ENCODE results near the gene PPP1R3C. TPM values are rescaled to one million over a fixed set of nuclear protein-coding genes. Genes with fewer than 3 reads are reported as not detected.
A peak's percentile ranks its signal among the peaks of the same experiment; 100 is the strongest.

PPP1R3C gene
- 100 to 1,000 TPM in 1 of 2 donors, 10 to 100 TPM in 1; 89.1 to 241 TPM for total RNA-seq

DNA sequence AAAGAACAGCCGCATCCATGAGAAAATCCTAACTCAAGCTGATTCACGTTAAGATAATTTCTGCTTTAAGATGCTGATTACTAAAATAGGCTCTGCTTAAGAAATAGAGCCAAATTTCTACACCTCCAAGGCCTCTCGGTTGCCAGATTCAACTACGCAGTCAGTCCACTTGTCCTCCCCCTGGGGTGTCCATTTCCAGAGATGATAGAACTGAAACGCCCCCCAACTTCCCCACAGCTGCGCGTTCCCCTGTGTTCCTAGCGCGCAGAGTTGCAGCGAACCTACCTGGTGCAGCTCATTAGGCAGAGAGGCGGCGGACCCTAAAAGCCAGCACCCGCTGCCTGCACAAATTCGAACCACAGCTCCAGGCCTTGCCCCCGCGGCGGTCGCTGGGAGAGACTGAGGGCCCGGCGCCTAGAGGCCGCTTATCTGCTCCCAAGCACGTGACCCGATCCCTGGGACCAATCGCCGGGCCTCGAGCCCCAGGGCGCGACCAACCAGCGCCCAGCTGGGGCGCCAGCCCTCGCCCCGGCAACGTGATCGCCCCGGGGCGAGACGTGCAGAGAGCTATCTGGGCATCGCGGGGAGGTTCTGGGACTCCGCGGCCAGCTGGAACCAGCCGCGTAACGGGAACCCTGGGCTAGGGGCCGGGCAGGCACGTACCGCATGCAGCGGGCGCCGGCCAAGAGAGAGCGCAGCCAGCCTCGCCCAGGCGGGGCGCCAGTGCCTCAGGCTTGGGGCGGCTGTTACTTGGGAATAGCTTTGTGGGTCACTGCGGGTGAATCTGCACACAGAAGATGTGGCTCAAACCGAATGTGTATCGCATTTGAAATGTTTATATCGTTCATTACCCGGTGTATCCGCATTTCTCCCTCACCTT is at the start of gene PPP1R3C:
Gene PPP1R3C, minus strand, starts transcription at position 401 of the 880 bp plus-strand sequence. Its CDS starts 102 bp downstream, at position 299.
- peak; percentile 14 for TF ChIP-seq CTCF (IDR thresholded peaks at IDR 0.05)
- H3K9me3 ChIP-seq: no peaks in the 10 kb centered on the region
- peaks cover 30% of the 10 kb centered on the region for H3K36me3 ChIP-seq
- ATAC-seq (ENCODE audit: insufficient number of reproducible peaks, low FRiP score, low read depth) (peak; percentile 80), DNase-seq (ENCODE audit: low spot score) (peak; percentile 71)
- H3K27ac ChIP-seq: peak within 1 kb of the TSS; percentile 78 to 85
- peaks cover 6 to 32% of the 10 kb centered on the region in 2 donors for H3K4me1 ChIP-seq (ENCODE audit: control insufficient read depth in 1 of 2, low read depth in 2 of 2)
- peak within 1 kb of the TSS; percentile 76 for H3K4me3 ChIP-seq
- H3K27me3 ChIP-seq (replicated peaks; ENCODE audit: insufficient read depth): no peaks in the 10 kb centered on the region

DNA sequence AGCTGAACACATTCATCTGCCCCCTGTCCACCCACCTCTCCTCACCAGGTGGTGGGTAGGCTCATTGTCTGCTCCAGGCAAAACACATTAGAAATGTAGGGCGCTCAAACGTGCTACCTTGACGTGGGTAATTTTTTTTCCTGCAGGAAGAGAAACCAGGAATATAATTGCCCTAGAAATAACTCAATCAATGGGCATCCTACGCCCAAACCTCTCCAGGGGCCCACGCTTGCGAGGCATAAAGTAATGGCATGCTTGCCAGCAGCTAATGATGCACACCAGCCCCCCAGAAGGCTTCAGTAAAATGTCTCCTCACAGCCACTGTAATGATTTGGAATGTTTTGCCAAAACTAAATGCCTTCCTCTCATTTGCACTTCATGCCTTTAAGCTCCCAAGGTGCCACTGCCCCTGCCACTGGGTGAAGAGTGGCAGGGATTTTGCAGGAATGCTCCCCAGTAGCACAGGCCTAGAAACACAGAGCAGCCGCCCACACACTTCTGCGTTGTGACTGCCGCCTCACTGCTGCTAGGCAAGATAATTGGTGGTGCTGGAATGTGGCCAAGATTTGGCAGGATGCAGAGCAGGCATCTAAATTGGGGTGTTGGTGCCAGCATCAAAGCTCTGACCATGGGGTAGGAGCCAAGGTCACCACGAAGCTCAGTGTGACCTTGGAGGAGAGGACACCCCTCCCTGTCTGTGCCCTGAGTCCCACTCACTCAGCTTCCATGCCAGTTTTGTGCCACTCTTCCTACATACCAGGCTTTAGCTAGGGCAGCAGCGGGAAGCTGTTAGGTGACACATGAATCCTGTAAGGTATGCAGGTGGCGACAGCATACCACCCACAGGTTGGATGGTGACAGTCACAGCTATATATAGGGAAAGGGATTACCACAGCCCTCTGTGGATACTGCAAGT is 48.7 kb upstream of the PPP1R3C start:
- Histone ChIP-seq H3K27ac (no peak overlapping the region), H3K27me3 (replicated peaks; ENCODE audit: insufficient read depth) (no peaks in the 10 kb centered on the region), H3K4me1 (ENCODE audit: control insufficient read depth in 1 of 2, low read depth in 2 of 2) (no peaks in the 10 kb centered on the region), H3K9me3 (no peaks in the 10 kb centered on the region), H3K4me3 (no peak overlapping the region), H3K36me3 (no peaks in the 10 kb centered on the region)
- no peak for DNase-seq (ENCODE audit: low spot score)
- TF ChIP-seq CTCF (IDR thresholded peaks at IDR 0.05): no peak
- ATAC-seq (ENCODE audit: insufficient number of reproducible peaks, low FRiP score, low read depth): no peak

DNA sequence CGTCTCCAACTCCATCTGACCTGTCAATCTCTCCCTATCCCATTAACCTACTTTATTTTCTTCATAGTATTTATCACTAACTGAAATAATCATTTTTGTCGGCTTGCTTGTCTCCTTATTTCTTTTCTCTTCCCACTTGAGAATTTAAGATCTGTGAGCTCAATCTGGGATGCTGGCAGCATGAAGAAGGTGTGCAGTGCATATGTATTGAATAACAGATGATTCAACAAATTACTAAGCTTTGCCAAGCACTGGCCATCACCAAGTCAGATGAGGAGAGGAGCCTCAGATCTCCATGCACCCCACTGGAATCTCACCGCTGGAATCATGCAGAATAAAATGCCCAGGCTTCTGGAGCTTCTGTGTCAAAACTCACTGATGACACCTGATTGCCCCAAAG is 47.6 kb upstream of the PPP1R3C start:
- Histone ChIP-seq H3K9me3 (no peaks in the 10 kb centered on the region), H3K4me1 (ENCODE audit: control insufficient read depth in 1 of 2, low read depth in 2 of 2) (no peaks in the 10 kb centered on the region), H3K36me3 (no peaks in the 10 kb centered on the region), H3K27me3 (replicated peaks; ENCODE audit: insufficient read depth) (no peaks in the 10 kb centered on the region), H3K4me3 (no peak overlapping the region), H3K27ac (no peak overlapping the region)
- no peak for TF ChIP-seq CTCF (IDR thresholded peaks at IDR 0.05)
- no peak for ATAC-seq (ENCODE audit: insufficient number of reproducible peaks, low FRiP score, low read depth)
- no peak for DNase-seq (ENCODE audit: low spot score)

- DNase-seq (ENCODE audit: low spot score): no peak
- ATAC-seq (ENCODE audit: insufficient number of reproducible peaks, low FRiP score, low read depth): no peak
- H3K36me3 ChIP-seq: no peaks in the 10 kb centered on the region
- H3K27ac ChIP-seq: no peak overlapping the region
- H3K4me1 ChIP-seq (ENCODE audit: control insufficient read depth in 1 of 2, low read depth in 2 of 2): no peaks in the 10 kb centered on the region
- no peak for TF ChIP-seq CTCF (IDR thresholded peaks at IDR 0.05)
- no peak overlapping the region for H3K4me3 ChIP-seq
- no peaks in the 10 kb centered on the region for H3K9me3 ChIP-seq
- no peaks in the 10 kb centered on the region for H3K27me3 ChIP-seq (replicated peaks; ENCODE audit: insufficient read depth)
These were observed 46.4 kb upstream of the PPP1R3C start for GRCh38 chr10:91679296-91679695.

DNA sequence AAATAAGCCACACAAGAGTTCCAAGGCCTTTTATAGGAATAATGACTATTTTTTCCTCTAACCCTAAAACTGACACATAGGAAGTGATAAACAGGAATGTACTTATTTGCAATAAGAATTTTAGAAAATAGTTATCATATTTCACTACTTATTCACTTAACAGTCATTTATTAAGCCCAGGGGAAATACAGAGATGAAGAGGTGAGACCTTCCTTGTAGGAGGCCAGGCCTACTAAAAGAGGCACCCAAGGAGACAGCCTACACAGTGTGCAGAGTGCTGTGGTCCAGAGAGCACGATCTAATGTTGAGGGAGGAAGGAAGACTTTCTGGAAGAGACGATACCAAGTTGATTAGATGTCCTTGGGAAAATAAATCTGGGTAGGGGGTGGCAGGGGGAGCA is 45.0 kb upstream of the PPP1R3C start:
- no peak for TF ChIP-seq CTCF (IDR thresholded peaks at IDR 0.05)
- no peaks in the 10 kb centered on the region for H3K9me3 ChIP-seq
- ATAC-seq (ENCODE audit: insufficient number of reproducible peaks, low FRiP score, low read depth) (no peak), DNase-seq (ENCODE audit: low spot score) (no peak)
- H3K27ac ChIP-seq: no peak overlapping the region
- no peaks in the 10 kb centered on the region for H3K4me1 ChIP-seq (ENCODE audit: control insufficient read depth in 1 of 2, low read depth in 2 of 2)
- no peaks in the 10 kb centered on the region for H3K27me3 ChIP-seq (replicated peaks; ENCODE audit: insufficient read depth)
- H3K4me3 ChIP-seq: no peak overlapping the region
- no peaks in the 10 kb centered on the region for H3K36me3 ChIP-seq

All from thoracic aorta (tissue), 2 donors.